ENCODE measurements around the gene TMEM151B. TPM values are rescaled to one million over a fixed set of nuclear protein-coding genes. Genes with fewer than 3 reads are reported as not detected.

Gene TMEM151B
- polyA plus RNA-seq, 3 donors from 2014 or later: not detected

- Mint-ChIP-seq H3K9me3 (peaks cover 0 to 4% (median 0%) of the 10 kb centered on the region in 6 donors), H3K27ac (peak overlapping the region in 1 of 6 donors; percentile 46), H3K36me3 (peaks cover 6 to 11% (median 8%) of the 10 kb centered on the region in 3 donors), H3K27me3 (ENCODE audit: low read depth in 3 of 3) (peaks cover 11 to 38% (median 22%) of the 10 kb centered on the region in 3 donors), H3K4me3 (peak overlapping the region in 1 of 5 donors; percentile 15), H3K4me1 (peaks cover 54 to 68% of the 10 kb centered on the region in 2 donors)
- no peak for DNase-seq
Observed at GRCh38 chr6:44260011-44260410, 10.2 kb upstream of the TMEM151B start.

DNA sequence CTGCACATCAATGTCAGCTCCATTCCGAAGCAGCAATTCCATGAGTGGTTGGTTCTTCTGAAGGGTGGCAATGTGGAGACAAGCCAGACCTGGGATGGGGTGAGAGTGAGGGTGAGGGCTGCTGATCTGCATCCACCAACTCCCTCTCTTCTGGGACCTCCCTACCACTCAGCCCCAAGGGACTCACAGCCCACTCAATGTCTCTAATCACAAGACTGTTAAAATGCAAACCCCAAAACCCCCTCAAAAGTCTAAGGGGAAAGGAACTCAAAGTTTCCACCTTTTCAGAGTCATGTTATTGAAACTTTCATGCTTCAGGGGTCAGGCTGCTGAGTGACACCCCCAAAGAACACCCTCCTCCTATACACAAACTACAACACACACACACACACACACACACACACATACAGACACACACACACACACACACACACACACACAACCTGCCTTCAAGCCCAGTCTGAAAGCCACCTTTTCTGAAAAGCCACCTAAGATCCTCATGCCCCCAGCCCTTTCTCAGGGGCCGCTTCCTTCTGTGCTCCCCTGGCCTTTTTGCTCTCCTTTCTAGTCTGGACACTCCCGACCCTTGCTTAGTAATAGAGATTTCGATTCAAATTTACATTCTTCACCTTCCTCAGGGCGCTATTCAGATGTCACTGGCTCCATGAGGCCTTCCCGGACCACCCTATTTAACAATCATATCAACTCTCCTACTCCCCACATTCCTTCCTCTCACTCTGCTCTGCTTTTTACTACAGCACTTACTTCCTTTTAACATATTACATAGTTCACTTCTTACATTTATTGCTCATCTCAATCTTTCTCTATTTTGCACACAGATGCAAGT is 9.6 kb upstream of the TMEM151B start:
- Mint-ChIP-seq H3K4me1 (peaks cover 54 to 62% of the 10 kb centered on the region in 2 donors), H3K36me3 (peaks cover 6 to 11% (median 8%) of the 10 kb centered on the region in 3 donors), H3K27ac (peak overlapping the region in 4 of 6 donors; percentile 8 to 70 (median 32)), H3K27me3 (ENCODE audit: low read depth in 3 of 3) (peaks cover 11 to 40% (median 18%) of the 10 kb centered on the region in 3 donors), H3K4me3 (peak overlapping the region in 1 of 5 donors; percentile 22), H3K9me3 (peaks cover 0 to 4% (median 0%) of the 10 kb centered on the region in 6 donors)
- DNase-seq: no peak

- no peak for DNase-seq
- Mint-ChIP-seq H3K27me3 (ENCODE audit: low read depth in 3 of 3) (peaks cover 8 to 31% (median 13%) of the 10 kb centered on the region in 3 donors), H3K9me3 (peaks cover 0 to 4% (median 0%) of the 10 kb centered on the region in 6 donors), H3K36me3 (peaks cover 6 to 11% (median 8%) of the 10 kb centered on the region in 3 donors), H3K4me1 (peaks cover 50 to 59% of the 10 kb centered on the region in 2 donors), H3K27ac (peak overlapping the region in 2 of 6 donors; percentile 7 to 8), H3K4me3 (no peak overlapping the region)
Observed at GRCh38 chr6:44261581-44261980, 8.7 kb upstream of the TMEM151B start.

DNA sequence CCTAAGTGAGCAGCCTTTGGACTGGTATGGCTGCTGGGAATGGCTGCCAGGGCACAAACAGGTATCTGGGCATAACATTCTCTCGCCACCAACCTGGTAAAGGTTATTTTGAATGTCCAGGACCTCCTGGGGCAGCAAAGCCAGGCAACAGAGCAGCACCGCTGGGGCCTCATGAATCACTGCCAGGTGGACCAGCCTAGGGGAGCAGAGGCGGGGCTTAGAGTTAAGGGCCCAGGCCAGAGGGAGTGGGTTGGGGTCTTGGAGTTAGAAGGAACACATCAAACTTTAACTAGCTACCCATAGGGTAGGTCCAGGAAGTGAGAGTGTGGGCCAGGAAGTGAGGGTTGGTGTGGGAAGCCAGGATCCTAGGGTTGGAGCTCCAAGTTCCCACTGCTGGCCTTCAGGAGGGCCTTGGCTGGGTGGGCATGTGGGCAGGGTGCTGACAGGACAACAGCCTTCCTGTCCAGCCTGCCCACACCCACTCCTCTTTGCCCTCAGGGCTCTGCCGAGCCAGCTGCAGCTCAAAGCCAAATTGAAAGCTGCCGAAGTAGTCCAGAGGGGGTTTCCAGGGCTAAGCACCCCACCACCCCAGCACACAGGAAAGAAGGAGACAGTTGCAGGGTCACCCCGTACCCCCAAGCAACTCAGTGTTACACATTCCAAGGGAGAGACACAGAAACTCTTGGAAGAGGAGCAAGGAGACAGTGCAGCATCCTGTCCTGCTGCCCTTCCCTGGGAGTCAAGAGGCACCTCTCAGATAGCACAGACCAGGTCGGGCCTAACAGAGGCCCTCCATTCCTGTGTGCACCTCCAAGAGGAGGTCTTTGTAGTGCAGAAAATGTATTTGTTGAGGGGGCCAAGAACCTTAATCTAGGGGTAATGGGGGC is 7.5 kb upstream of the TMEM151B start:
- H3K4me3 Mint-ChIP-seq: peak overlapping the region; percentile 89 to 95 (median 92)
- H3K4me1 Mint-ChIP-seq: peaks cover 50 to 53% of the 10 kb centered on the region in 2 donors
- peaks cover 6 to 27% (median 9%) of the 10 kb centered on the region in 3 donors for H3K27me3 Mint-ChIP-seq (ENCODE audit: low read depth in 3 of 3)
- H3K36me3 Mint-ChIP-seq: peaks cover 6 to 11% (median 8%) of the 10 kb centered on the region in 3 donors
- DNase-seq: no peak
- peak overlapping the region in 5 of 6 donors; percentile 93 to 97 (median 95) for H3K27ac Mint-ChIP-seq
- peaks cover 0 to 4% (median 0%) of the 10 kb centered on the region in 6 donors for H3K9me3 Mint-ChIP-seq

GRCh38 chr6:44263354-44264100 is 6.7 kb upstream of the TMEM151B start:
- Mint-ChIP-seq H3K4me3 (peak overlapping the region; percentile 89 to 95 (median 92)), H3K36me3 (peaks cover 6 to 11% (median 8%) of the 10 kb centered on the region in 3 donors), H3K27ac (peak overlapping the region; percentile 85 to 97 (median 95)), H3K4me1 (peaks cover 43 to 45% of the 10 kb centered on the region in 2 donors), H3K9me3 (peaks cover 0 to 2% (median 0%) of the 10 kb centered on the region in 6 donors), H3K27me3 (ENCODE audit: low read depth in 3 of 3) (peaks cover 0 to 19% (median 3%) of the 10 kb centered on the region in 3 donors)
- DNase-seq: peak in 2 of 3 donors; percentile 25 to 47

DNA sequence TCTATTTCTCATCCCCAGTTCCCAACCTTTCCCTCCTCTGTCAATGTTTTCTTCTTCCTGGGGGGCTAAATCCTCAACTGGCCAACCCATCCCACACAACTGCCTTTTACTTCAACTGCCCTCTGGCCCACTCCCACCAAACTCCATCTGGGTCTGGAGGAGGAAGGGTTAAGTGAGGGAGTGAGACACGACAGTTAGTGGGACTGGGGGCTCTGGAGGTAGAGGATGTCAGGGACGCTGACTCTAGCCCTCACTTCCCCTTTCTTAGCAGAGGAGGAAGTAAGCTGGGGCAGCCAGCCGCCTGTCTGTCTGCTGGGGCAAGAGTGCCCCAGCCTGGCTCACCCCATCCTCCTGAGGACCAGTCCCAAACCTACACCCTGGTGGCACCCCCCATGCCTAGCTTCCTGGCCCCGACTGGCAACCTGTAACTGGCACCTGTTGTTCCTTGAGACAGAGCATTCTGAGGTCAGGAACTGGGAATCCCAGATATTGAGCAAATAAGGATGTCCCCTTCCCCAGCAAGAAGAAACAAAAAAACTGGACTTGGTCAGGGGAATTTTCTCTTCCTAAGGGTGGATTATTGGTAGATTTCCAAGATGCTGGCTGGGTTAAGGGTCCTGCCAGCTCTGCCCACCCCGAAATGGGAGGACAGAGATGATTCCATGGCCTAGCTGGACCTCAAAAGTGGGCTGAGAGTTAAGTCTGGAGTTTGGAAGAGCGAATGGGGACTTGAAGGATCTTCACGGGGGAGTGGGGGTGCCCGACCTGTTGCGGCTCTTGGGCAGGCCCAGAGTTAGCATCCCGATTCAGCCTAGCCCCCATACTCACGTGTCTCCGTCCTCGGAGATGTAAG is 5.9 kb upstream of the TMEM151B start:
- Mint-ChIP-seq H3K4me3 (peak overlapping the region; percentile 89 to 95 (median 92)), H3K4me1 (peaks cover 42% of the 10 kb centered on the region in 2 donors), H3K36me3 (peaks cover 5 to 8% (median 6%) of the 10 kb centered on the region in 3 donors), H3K9me3 (peaks cover 0 to 2% (median 0%) of the 10 kb centered on the region in 6 donors), H3K27me3 (ENCODE audit: low read depth in 3 of 3) (peaks cover 0 to 20% (median 5%) of the 10 kb centered on the region in 3 donors), H3K27ac (peak overlapping the region; percentile 85 to 97 (median 95))
- DNase-seq: peak in 2 of 3 donors; percentile 31 to 40

- H3K27ac Mint-ChIP-seq: peak within 1 kb of the TSS; percentile 85 to 97 (median 95)
- DNase-seq: peak; percentile 94 to 96 (median 95)
- peaks cover 42 to 48% of the 10 kb centered on the region in 2 donors for H3K4me1 Mint-ChIP-seq
- H3K4me3 Mint-ChIP-seq: peak within 1 kb of the TSS; percentile 89 to 95 (median 92)
- H3K9me3 Mint-ChIP-seq: peaks cover 0 to 2% (median 0%) of the 10 kb centered on the region in 6 donors
- H3K27me3 Mint-ChIP-seq (ENCODE audit: low read depth in 3 of 3): peaks cover 0 to 20% (median 11%) of the 10 kb centered on the region in 3 donors
- peaks cover 5 to 8% (median 6%) of the 10 kb centered on the region in 3 donors for H3K36me3 Mint-ChIP-seq
Observed at GRCh38 chr6:44265007-44265721, 5.1 kb upstream of the TMEM151B start, which contains the start of gene NFKBIE. Gene NFKBIE (minus strand): TSS chr6:44265551. CDS start chr6:44265346, 205 bp downstream.

DNA sequence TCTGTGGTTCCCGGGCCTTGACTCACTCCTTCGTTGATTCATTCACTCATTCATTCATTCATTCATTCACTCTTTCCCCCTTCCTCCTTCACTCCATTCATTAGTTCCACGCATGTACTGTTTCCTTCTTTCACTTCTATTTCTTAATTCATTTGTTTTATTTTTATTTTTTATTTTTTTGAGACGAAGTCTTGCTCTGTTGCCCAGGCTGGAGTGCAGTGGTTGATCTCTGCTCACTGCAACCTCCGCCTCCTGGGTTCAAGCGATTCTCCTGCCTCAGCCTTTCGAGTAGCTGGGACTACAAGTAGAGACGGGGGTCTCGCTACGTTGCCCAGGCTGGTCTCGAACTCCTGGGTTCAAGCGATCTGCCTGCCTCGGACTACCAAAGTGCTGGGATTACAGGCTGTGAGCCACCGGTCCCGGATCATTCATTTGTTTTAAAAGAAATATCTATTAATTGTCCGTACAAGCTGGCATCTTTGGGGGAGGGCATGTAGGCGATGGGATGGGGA is 4.5 kb upstream of the TMEM151B start:
- peaks cover 0 to 2% (median 0%) of the 10 kb centered on the region in 6 donors for H3K9me3 Mint-ChIP-seq
- peaks cover 0 to 18% (median 11%) of the 10 kb centered on the region in 3 donors for H3K27me3 Mint-ChIP-seq (ENCODE audit: low read depth in 3 of 3)
- H3K36me3 Mint-ChIP-seq: peaks cover 4 to 5% (median 5%) of the 10 kb centered on the region in 3 donors
- DNase-seq: no peak
- H3K4me3 Mint-ChIP-seq: peak overlapping the region; percentile 89 to 95 (median 92)
- peak overlapping the region; percentile 78 to 95 (median 94) for H3K27ac Mint-ChIP-seq
- peaks cover 41 to 48% of the 10 kb centered on the region in 2 donors for H3K4me1 Mint-ChIP-seq

DNA sequence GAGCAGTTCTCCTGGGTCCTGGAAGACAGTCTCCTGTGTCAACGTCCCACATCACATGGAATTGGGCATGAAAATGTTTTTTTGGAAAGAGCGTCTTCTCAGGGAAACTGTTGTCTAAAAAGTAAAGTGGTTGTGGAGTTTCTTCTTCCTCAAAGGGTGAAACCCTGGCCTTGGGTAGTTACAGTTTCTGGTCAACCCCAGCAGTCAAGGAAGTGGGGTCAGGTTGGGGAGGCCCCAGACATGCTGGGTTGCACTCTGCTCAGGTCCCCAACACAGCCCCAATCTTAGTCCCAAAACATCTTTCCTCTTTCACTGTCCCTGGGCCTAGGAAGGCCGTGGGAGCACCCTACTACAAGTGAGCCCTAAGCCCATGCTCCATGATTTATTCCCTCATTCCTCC is 3.9 kb upstream of the TMEM151B start:
- Mint-ChIP-seq H3K27me3 (ENCODE audit: low read depth in 3 of 3) (peaks cover 4 to 21% (median 14%) of the 10 kb centered on the region in 3 donors), H3K4me1 (peaks cover 39 to 47% of the 10 kb centered on the region in 2 donors), H3K9me3 (peaks cover 0 to 2% (median 0%) of the 10 kb centered on the region in 6 donors), H3K27ac (peak overlapping the region; percentile 78 to 95 (median 92)), H3K4me3 (peak overlapping the region; percentile 89 to 95 (median 92)), H3K36me3 (no peaks in the 10 kb centered on the region)
- no peak for DNase-seq

GRCh38 chr6:44267252-44267651 is 3.0 kb upstream of the TMEM151B start:
- Mint-ChIP-seq H3K9me3 (peaks cover 0 to 2% (median 0%) of the 10 kb centered on the region in 6 donors), H3K27me3 (ENCODE audit: low read depth in 3 of 3) (peaks cover 9 to 24% (median 18%) of the 10 kb centered on the region in 3 donors), H3K27ac (peak overlapping the region; percentile 78 to 95 (median 92)), H3K4me1 (peaks cover 40 to 46% of the 10 kb centered on the region in 2 donors), H3K4me3 (no peak overlapping the region), H3K36me3 (no peaks in the 10 kb centered on the region)
- DNase-seq: no peak

- Mint-ChIP-seq H3K27me3 (ENCODE audit: low read depth in 3 of 3) (peaks cover 9 to 30% (median 21%) of the 10 kb centered on the region in 3 donors), H3K36me3 (no peaks in the 10 kb centered on the region), H3K27ac (peak overlapping the region in 3 of 6 donors; percentile 36 to 61 (median 58)), H3K4me3 (peak overlapping the region in 1 of 5 donors; percentile 18), H3K4me1 (peaks cover 31 to 37% of the 10 kb centered on the region in 2 donors), H3K9me3 (peaks cover 0 to 2% (median 0%) of the 10 kb centered on the region in 6 donors)
- peak; percentile 48 to 52 (median 49) for DNase-seq
Observed at GRCh38 chr6:44268095-44268628, 2.1 kb upstream of the TMEM151B start.
